Suprapubic skin (tissue), 4 donors: ENCODE measurements around the gene IVL.

Experiments used
- POLR2A ChIP-seq, 2 donors: fragments of 450-650 bp; IDR thresholded peaks; one replicate each; pipeline ENCODE4 v1.6.1; 2017; ENCODE audit warnings: antibody characterized with exemption in 2 of 2, mild to moderate bottlenecking in 2 of 2, moderate library complexity in 2 of 2
- POLR2AphosphoS5 ChIP-seq, 3 donors: sonication (generic); formaldehyde crosslinking; IDR thresholded peaks; one replicate each; pipeline ENCODE4 v1.6.1; 2017; ENCODE audit warnings: antibody characterized with exemption in 3 of 3

DNA sequence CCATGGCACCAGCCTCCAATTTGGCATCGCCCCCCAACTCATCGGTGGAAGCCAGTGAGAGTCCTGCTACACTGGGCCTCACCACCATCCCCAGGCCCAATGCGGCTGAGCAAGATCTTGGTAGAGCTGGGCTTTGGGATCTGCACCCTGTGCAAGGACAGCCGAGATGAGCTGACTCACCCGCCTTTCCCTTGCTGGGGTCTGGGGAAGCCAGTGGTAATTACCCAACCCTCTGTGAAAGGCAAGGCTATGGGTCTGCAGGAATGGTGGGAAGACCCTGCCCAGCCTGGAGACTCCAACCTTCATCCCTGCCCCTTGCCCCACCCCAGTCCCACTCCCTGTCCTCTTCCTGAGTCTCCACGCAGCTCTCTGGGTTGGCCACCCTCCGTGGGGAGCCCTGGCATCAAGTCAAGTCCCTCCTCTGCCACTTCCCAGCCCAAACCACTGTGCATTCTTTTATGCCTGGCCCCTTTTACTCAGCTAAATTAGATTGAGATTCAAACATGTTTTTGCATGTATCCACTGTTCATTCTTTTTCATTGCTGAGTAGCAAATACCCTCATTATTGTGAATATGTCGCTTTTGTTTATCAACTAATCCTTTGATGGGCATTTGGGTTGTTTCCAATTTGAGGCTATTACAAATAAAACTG lies 21.5 kb upstream of the IVL start:
- no peak for TF ChIP-seq POLR2AphosphoS5 (IDR thresholded peaks at IDR 0.05)
- TF ChIP-seq POLR2A (IDR thresholded peaks at IDR 0.05): no peak
